Peyer's patch (tissue), 4 donors: ENCODE measurements around the gene ATP6V0D1.

Experiments
- CTCF ChIP-seq, 6 experiments: fragments of 450-650 bp in 4 of 6; fragments of 200-600 bp in 2 of 6; sonication (generic) in 1 of 6; IDR thresholded peaks; one replicate each; pipeline ENCODE4 v1.5.1; 2017 to 2019; ENCODE audit warnings: antibody characterized with exemption in 6 of 6, mild to moderate bottlenecking in 3 of 6, moderate library complexity in 1 of 6
- POLR2A ChIP-seq, 2 donors: fragments of 450-650 bp; IDR thresholded peaks; one replicate each; pipeline ENCODE4 v1.5.1; 2017; ENCODE audit warnings: antibody characterized with exemption in 2 of 2, mild to moderate bottlenecking in 2 of 2, moderate library complexity in 2 of 2

GRCh38 chr16:67400901-67401300 is 80.1 kb downstream of the ATP6V0D1 start:
- TF ChIP-seq POLR2A (IDR thresholded peaks at IDR 0.05): no peak
- TF ChIP-seq CTCF (IDR thresholded peaks at IDR 0.05): no peak
